Left lung (tissue), 10 donors: ENCODE data around the gene CPAMD8. TPM values are rescaled to one million over a fixed set of nuclear protein-coding genes. Genes with fewer than 3 reads are reported as not detected.
A peak's percentile ranks its signal among the peaks of the same experiment; 100 is the strongest.

Experiments
- ATAC-seq: fragments of 200-7000 bp; cut with Tn5 transposase; one replicate; pipeline ENCODE4 v1.9.1; 2020; ENCODE audit warnings: moderate library complexity
- DNase-seq, 4 donors: peaks; one replicate each; pipeline ENCODE4 v3.0.0-alpha.2; 2013 to 2020
- H3K27ac ChIP-seq, 2 donors: fragments of 200-600 bp; sonication (generic) in 1 of 2; one replicate each; pipeline versions ENCODE4 v1.5.0 to v1.8.0; 2020 to 2021
- H3K27me3 ChIP-seq, 2 donors: fragments of 200-600 bp; sonication (generic) in 1 of 2; one replicate each; pipeline versions ENCODE4 v1.5.0 to v1.8.0; 2020 to 2021
- H3K36me3 ChIP-seq, 2 donors: fragments of 200-600 bp; sonication (generic) in 1 of 2; one replicate each; pipeline versions ENCODE4 v1.5.0 to v1.8.0; 2020 to 2021
- H3K4me1 ChIP-seq, 2 donors: fragments of 200-600 bp; one replicate each; pipeline ENCODE4 v1.8.0; 2021
- H3K4me3 ChIP-seq, 2 donors: fragments of 200-600 bp; sonication (generic) in 1 of 2; one replicate each; pipeline versions ENCODE4 v1.5.0 to v1.8.0; 2020 to 2021; ENCODE audit warnings: mild to moderate bottlenecking in 1 of 2
- H3K9me3 ChIP-seq, 2 donors: fragments of 200-600 bp; sonication (generic) in 1 of 2; one replicate each; pipeline versions ENCODE4 v1.5.0 to v1.8.0; 2020 to 2021
- CTCF ChIP-seq, 2 donors: fragments of 200-600 bp; sonication (generic) in 1 of 2; IDR thresholded peaks; one replicate each; pipeline versions ENCODE4 v1.5.0 to v1.8.0; 2021; ENCODE audit warnings: antibody characterized with exemption in 2 of 2
- intact Hi-C, 2 donors: fragments of 100-400 bp; cut with DNase I; formaldehyde crosslinking; loops; one replicate each; pipeline versions ENCODE4 v1.11.2 to v1.14.2; 2022
- polyA plus RNA-seq, 6 donors: library from polyadenylated mRNA; unstranded; fragments of 120-200 nt; gene quantifications; one replicate each; pipeline ENCODE4 v1.2.1, GENCODE V29; 2013; ENCODE audit not compliant: insufficient read length in 6 of 6
- total RNA-seq, 2 donors: library from RNA; stranded (reverse); fragmentation: NEBNext Ultra II Directional; extraction: Animal tissue kit (Norgen Biotek cat#: 25700); gene quantifications; one replicate each; pipeline ENCODE4 v1.2.1, GENCODE V29; 2021
- donor health status: DM: no; HTN: yes; CAD: no.
- donor health status: DM: no; HTN: no; CAD: no.

CPAMD8 gene
- total and polyA plus RNA-seq, 8 donors = 13.1 to 79.9 (median 64.8) TPM

GRCh38 chr19:16861834-16862233 lies 164.8 kb downstream of the CPAMD8 start:
- H3K27ac ChIP-seq = no peak overlapping the region
- peak in 1 of 4 donors; percentile 4 for DNase-seq
- H3K4me1 ChIP-seq = peaks cover 0 to 10% of the 10 kb centered on the region in 2 donors
- peaks cover 0 to 62% of the 10 kb centered on the region in 2 donors for H3K36me3 ChIP-seq
- H3K27me3 ChIP-seq = no peaks in the 10 kb centered on the region
- intact Hi-C loops = no loop called here
- H3K9me3 ChIP-seq = no peaks in the 10 kb centered on the region
- TF ChIP-seq CTCF (IDR thresholded peaks at IDR 0.05) = no peak
- no peak overlapping the region for H3K4me3 ChIP-seq
- no peak for ATAC-seq

- Histone ChIP-seq H3K27me3 (no peaks in the 10 kb centered on the region), H3K4me1 (peaks cover 0 to 10% of the 10 kb centered on the region in 2 donors), H3K27ac (no peak overlapping the region), H3K36me3 (peaks cover 0 to 62% of the 10 kb centered on the region in 2 donors), H3K9me3 (no peaks in the 10 kb centered on the region), H3K4me3 (no peak overlapping the region)
- ATAC-seq (no peak), DNase-seq (peak in 1 of 4 donors; percentile 2)
- intact Hi-C loops = no loop called here
- no peak for TF ChIP-seq CTCF (IDR thresholded peaks at IDR 0.05)
Measured at GRCh38 chr19:16861011-16861410, 165.6 kb downstream of the CPAMD8 start.

GRCh38 chr19:16860118-16860517 lies 166.5 kb downstream of the CPAMD8 start:
- H3K4me1 ChIP-seq = peaks cover 0 to 10% of the 10 kb centered on the region in 2 donors
- H3K27ac ChIP-seq = no peak overlapping the region
- no peaks in the 10 kb centered on the region for H3K27me3 ChIP-seq
- ATAC-seq (no peak), DNase-seq (peak in 1 of 4 donors; percentile 39)
- peaks cover 0 to 62% of the 10 kb centered on the region in 2 donors for H3K36me3 ChIP-seq
- no peak overlapping the region for H3K4me3 ChIP-seq
- TF ChIP-seq CTCF (IDR thresholded peaks at IDR 0.05) = no peak
- intact Hi-C loops = no loop called here
- no peaks in the 10 kb centered on the region for H3K9me3 ChIP-seq

- H3K36me3 ChIP-seq = peaks cover 0 to 62% of the 10 kb centered on the region in 2 donors
- H3K9me3 ChIP-seq = no peaks in the 10 kb centered on the region
- no peak for TF ChIP-seq CTCF (IDR thresholded peaks at IDR 0.05)
- DNase-seq (peak in 1 of 4 donors; percentile 50), ATAC-seq (no peak)
- H3K27ac ChIP-seq = no peak overlapping the region
- no peak overlapping the region for H3K4me3 ChIP-seq
- intact Hi-C loops = no loop called here
- no peaks in the 10 kb centered on the region for H3K27me3 ChIP-seq
- peaks cover 0 to 10% of the 10 kb centered on the region in 2 donors for H3K4me1 ChIP-seq
Measured at GRCh38 chr19:16859626-16860025, 167.0 kb downstream of the CPAMD8 start.

- ATAC-seq = no peak
- no peak for TF ChIP-seq CTCF (IDR thresholded peaks at IDR 0.05)
- H3K4me3 ChIP-seq = no peak overlapping the region
- no peaks in the 10 kb centered on the region for H3K4me1 ChIP-seq
- H3K27me3 ChIP-seq = no peaks in the 10 kb centered on the region
- H3K27ac ChIP-seq = no peak overlapping the region
- intact Hi-C loops = no loop called here
- peak in 1 of 4 donors; percentile 25 for DNase-seq
- H3K36me3 ChIP-seq = peaks cover 0 to 68% of the 10 kb centered on the region in 2 donors
- no peaks in the 10 kb centered on the region for H3K9me3 ChIP-seq
Measured at GRCh38 chr19:16856091-16856490, 170.5 kb downstream of the CPAMD8 start.
